NCI-H345 treated with DMSO at 0.1 percent for 48 hours (cell line): ENCODE data around the gene GMEB1.
"Not testable (repeated sequence)": the region's sequence is repeated elsewhere in the genome, so short reads cannot be mapped to it uniquely, and the experiment has no call there.

Experiments used
- DNase-seq: peaks from one replicate; lab custom pipeline; 2025; ENCODE audit not compliant: unreplicated experiment; lab: John Stamatoyannopoulos, UW

The GMEB1 gene

GRCh38 chr1:28668191-28668955 is at the start of gene GMEB1:
Gene GMEB1 (plus strand): TSS chr1:28668784. CDS start chr1:28683613, 14,829 bp downstream.
- peak; percentile 76 for DNase-seq

- DNase-seq = no peak
Observed at GRCh38 chr1:28631713-28632112, 36.9 kb upstream of the GMEB1 start.

- no peak for DNase-seq
Observed at GRCh38 chr1:28632560-28632959, 36.0 kb upstream of the GMEB1 start.

- no peak for DNase-seq
Observed at GRCh38 chr1:28640766-28641165, 27.8 kb upstream of the GMEB1 start.

- DNase-seq = peak; percentile 25
Observed at GRCh38 chr1:28642056-28642846, 26.3 kb upstream of the GMEB1 start.

GRCh38 chr1:28642847-28643635 is 25.5 kb upstream of the GMEB1 start, which contains the start of gene TAF12:
Gene TAF12 (minus strand): TSS chr1:28643067. CDS start chr1:28622081, 20,986 bp downstream.
- peak; percentile 93 for DNase-seq

GRCh38 chr1:28644494-28644893 is 24.1 kb upstream of the GMEB1 start:
- DNase-seq = no peak

GRCh38 chr1:28645406-28645805 is 23.2 kb upstream of the GMEB1 start:
- DNase-seq = not testable (repeated sequence)

GRCh38 chr1:28646040-28646439 is 22.5 kb upstream of the GMEB1 start:
- no peak for DNase-seq

- DNase-seq = peak; percentile 97
Observed at GRCh38 chr1:28648008-28648473, 20.5 kb upstream of the GMEB1 start.

- DNase-seq = peak; percentile 97
Observed at GRCh38 chr1:28648474-28649198, 19.9 kb upstream of the GMEB1 start, which contains the start of gene RNU11. Gene RNU11 (plus strand): TSS chr1:28648600.

- not testable (repeated sequence) for DNase-seq
Observed at GRCh38 chr1:28653063-28653462, 15.5 kb upstream of the GMEB1 start.

- DNase-seq = not testable (repeated sequence)
Observed at GRCh38 chr1:28653870-28654269, 14.7 kb upstream of the GMEB1 start.

GRCh38 chr1:28655448-28656311 is 12.9 kb upstream of the GMEB1 start:
- not testable (repeated sequence) for DNase-seq

- DNase-seq = no peak
Observed at GRCh38 chr1:28656335-28656734, 12.2 kb upstream of the GMEB1 start.

GRCh38 chr1:28663871-28664470 is 4.6 kb upstream of the GMEB1 start:
- no peak for DNase-seq

GRCh38 chr1:28666806-28667205 is 1.8 kb upstream of the GMEB1 start:
- DNase-seq = no peak

- peak; percentile 36 for DNase-seq
Observed at GRCh38 chr1:28668956-28669723, 556 bp downstream of the GMEB1 start.
